Hepatocyte (in vitro differentiated cells): ENCODE data around the gene ABHD16A. TPM values are rescaled to one million over a fixed set of nuclear protein-coding genes. Genes with fewer than 3 reads are reported as not detected.

Source experiments
- DNase-seq: peaks from one replicate; pipeline ENCODE4 v3.0.0-alpha.2; 2016; ENCODE audit warnings: low spot score
- H2AFZ ChIP-seq: fragments of 200-600 bp; sonication (generic); 2 replicates; pipeline ENCODE4 v1.6.0; 2016; ENCODE audit warnings: antibody characterized with exemption, mild to moderate bottlenecking
- H3K27ac ChIP-seq: fragments of 200-600 bp; sonication (generic); 2 replicates; pipeline ENCODE4 v1.5.1; 2016; ENCODE audit warnings: mild to moderate bottlenecking
- H3K27me3 ChIP-seq: fragments of 200-600 bp; sonication (generic); 2 replicates; pipeline ENCODE4 v1.6.1; 2016
- H3K36me3 ChIP-seq: fragments of 200-600 bp; sonication (generic); replicated peaks from 2 replicates; pipeline ENCODE4 v1.5.1; 2016; ENCODE audit warnings: low read depth; ENCODE audit not compliant: insufficient read depth
- H3K4me1 ChIP-seq: fragments of 200-600 bp; sonication (generic); 2 replicates; pipeline ENCODE4 v1.5.1; 2016; ENCODE audit warnings: mild to moderate bottlenecking, moderate library complexity; ENCODE audit not compliant: insufficient read depth
- H3K4me2 ChIP-seq: fragments of 200-600 bp; sonication (generic); 2 replicates; pipeline ENCODE4 v1.6.0; 2016
- H3K4me3 ChIP-seq: fragments of 200-600 bp; sonication (generic); 2 replicates; pipeline ENCODE4 v1.5.1; 2016; ENCODE audit warnings: mild to moderate bottlenecking
- H3K79me2 ChIP-seq: fragments of 200-600 bp; sonication (generic); 2 replicates; pipeline ENCODE4 v1.6.0; 2017; ENCODE audit warnings: mild to moderate bottlenecking
- H3K9me2 ChIP-seq: fragments of 200-600 bp; sonication (generic); replicated peaks from 2 replicates; pipeline ENCODE4 v1.6.0; 2017; ENCODE audit warnings: mild to moderate bottlenecking; ENCODE audit not compliant: insufficient read depth
- H3K9me3 ChIP-seq: fragments of 200-600 bp; sonication (generic); 2 replicates; pipeline ENCODE4 v1.5.1; 2016; ENCODE audit warnings: low read depth, mild to moderate bottlenecking
- H4K20me1 ChIP-seq: fragments of 200-600 bp; sonication (generic); 2 replicates; pipeline ENCODE4 v1.6.0; 2016; ENCODE audit warnings: mild to moderate bottlenecking; ENCODE audit not compliant: insufficient read depth, poor library complexity, severe bottlenecking
- EZH2 ChIP-seq: fragments of 200-600 bp; sonication (generic); IDR thresholded peaks from 2 replicates; pipeline ENCODE4 v1.6.1; 2016; ENCODE audit warnings: antibody characterized with exemption, mild to moderate bottlenecking, borderline replicate concordance
- EZH2phosphoT487 ChIP-seq: fragments of 200-600 bp; sonication (generic); IDR thresholded peaks from one replicate; pipeline ENCODE4 v1.6.1; 2018; ENCODE audit warnings: antibody characterized with exemption, mild to moderate bottlenecking, low read depth, moderate library complexity; ENCODE audit not compliant: unreplicated experiment, severe bottlenecking
- WGBS: methylation state at CpG from one replicate; pipeline ENCODE4 v1.1.6; 2016; ENCODE audit warnings: low lambda C conversion rate; ENCODE audit errors: missing lambda C conversion rate; 5-methylcytosine and 5-hydroxymethylcytosine counted together
- polyA plus RNA-seq: library from polyadenylated mRNA; unstranded; fragments of >200 nt; fragmentation: Nextera tagmentation; extraction: Ambion mirVana; gene quantifications from 2 replicates; pipeline ENCODE4 v1.2.1, GENCODE V29; 2016
- total RNA-seq: library from RNA; depleted of rRNA; stranded (reverse); fragments of >200 nt; gene quantifications from 2 replicates; pipeline ENCODE4 v1.2.3, GENCODE V29; 2014
- TF ChIP-seq, protein P1 (sequence below): fragments of 200-600 bp; sonication (generic); IDR thresholded peaks from 2 replicates; pipeline ENCODE4 v1.5.1; 2016; ENCODE audit warnings: antibody characterized with exemption, mild to moderate bottlenecking; ENCODE audit not compliant: poor library complexity

ABHD16A gene
- total and polyA plus RNA-seq, 2 experiments from 2014 or later: 63.2 to 94.7 TPM

DNA sequence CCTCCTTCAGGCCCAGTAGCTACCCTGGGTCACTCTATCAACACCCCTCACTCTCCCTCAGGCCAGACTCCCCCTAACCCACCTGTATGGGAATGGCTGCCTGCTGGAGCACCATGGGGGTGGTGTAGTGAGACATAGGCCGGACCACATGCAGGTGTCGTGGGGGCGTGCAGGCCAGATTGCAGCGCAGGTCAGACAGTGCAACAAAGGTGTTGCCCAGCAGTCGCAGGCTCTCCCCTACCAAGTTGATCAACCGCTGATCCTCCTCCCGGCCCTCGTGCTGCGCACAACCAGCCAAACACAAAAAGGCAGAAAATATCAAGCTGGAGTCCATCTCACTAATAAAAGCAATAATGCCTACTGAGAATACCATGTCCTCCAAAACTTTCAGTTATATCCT lies 57.8 kb downstream of the ABHD16A start:
- H3K9me3 ChIP-seq: no peaks in the 10 kb centered on the region
- peaks cover 25% of the 10 kb centered on the region for H3K79me2 ChIP-seq
- no peak overlapping the region for H2AFZ ChIP-seq
- no peak for DNase-seq
- H3K27me3 ChIP-seq: no peaks in the 10 kb centered on the region
- no peaks in the 10 kb centered on the region for H4K20me1 ChIP-seq
- H3K4me3 ChIP-seq: no peak overlapping the region
- H3K36me3 ChIP-seq: no peaks in the 10 kb centered on the region
- no peak for TF ChIP-seq EZH2
- TF ChIP-seq, protein P1, sequence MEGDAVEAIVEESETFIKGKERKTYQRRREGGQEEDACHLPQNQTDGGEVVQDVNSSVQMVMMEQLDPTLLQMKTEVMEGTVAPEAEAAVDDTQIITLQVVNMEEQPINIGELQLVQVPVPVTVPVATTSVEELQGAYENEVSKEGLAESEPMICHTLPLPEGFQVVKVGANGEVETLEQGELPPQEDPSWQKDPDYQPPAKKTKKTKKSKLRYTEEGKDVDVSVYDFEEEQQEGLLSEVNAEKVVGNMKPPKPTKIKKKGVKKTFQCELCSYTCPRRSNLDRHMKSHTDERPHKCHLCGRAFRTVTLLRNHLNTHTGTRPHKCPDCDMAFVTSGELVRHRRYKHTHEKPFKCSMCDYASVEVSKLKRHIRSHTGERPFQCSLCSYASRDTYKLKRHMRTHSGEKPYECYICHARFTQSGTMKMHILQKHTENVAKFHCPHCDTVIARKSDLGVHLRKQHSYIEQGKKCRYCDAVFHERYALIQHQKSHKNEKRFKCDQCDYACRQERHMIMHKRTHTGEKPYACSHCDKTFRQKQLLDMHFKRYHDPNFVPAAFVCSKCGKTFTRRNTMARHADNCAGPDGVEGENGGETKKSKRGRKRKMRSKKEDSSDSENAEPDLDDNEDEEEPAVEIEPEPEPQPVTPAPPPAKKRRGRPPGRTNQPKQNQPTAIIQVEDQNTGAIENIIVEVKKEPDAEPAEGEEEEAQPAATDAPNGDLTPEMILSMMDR: no peak
- no peaks in the 10 kb centered on the region for H3K4me1 ChIP-seq
- H3K27ac ChIP-seq: no peak overlapping the region
- H3K4me2 ChIP-seq: no peak overlapping the region
- H3K9me2 ChIP-seq: no peaks in the 10 kb centered on the region
- 99% methylated on average over 9 of the region's 9 CpGs for WGBS

DNA sequence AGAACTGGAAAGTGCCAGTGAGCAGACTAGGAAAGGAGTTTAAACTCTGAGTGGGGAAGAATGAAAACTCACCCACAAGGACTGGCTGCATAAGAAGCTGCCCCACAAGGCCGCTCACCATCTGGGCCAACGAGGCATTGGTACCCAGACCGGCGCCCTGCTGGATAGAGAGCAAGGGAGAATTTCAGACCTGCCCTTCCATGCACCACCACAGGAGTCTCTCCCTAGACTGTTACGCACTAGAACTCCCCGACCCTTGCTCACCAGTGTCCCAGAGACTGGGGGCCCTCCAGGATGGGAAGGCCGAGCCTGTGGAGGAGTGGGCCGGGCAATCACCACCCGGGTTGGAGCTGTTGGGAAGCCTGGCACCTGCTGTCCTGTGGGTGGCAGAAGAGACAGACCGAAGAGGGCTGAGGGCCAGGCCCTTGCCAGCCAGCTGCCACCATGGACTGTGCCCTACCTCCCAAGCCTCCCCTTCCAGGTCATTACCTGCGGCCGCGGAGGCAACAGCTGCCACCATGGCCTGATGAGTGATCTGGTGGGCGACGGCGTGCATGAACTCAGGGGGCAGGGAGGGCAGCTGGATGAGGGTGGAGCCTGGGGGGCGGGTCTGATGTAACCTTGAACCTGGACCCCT lies 59.2 kb downstream of the ABHD16A start:
- no peak overlapping the region for H3K27ac ChIP-seq

DNA sequence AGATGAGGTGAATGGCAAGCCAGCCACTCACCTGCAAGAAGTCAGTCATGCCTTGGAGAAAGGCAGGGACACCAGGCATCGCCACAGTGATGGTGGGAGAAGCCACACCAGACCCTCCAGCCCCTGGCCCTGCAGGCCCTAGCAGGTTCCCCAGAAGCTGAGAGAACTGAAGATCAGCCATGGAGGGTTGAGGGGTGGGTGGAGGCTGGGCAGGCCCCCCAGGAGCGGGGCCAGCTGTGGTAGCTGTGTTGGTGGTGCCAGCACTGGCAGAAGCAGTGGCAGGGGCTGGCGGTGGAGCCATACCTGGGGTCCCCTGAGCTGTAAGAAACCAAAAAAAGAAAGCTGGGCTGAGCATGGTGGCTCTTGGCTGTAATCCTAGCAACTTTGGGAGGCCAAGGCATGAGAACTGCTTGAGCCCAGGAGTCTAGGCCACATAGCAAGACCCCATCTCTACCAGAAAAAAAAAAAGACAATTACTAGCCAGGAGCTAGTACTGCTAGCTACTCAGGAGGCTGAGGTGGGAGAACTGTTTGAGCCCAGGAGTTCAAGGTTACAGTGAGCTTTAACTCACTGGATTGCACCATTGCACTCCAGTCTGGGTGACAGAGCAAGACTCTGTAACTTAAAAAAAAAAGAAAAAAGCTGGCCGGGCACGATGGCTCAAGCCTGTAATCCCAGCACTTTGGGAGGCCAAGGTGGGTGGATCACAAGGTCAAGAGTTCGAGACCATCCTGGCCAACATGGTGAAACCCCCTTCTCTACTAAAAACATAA lies 60.1 kb downstream of the ABHD16A start:
- 94% methylated on average over 6 of the region's 6 CpGs for WGBS

More for the DNA sequence above, 59.2 kb downstream of the ABHD16A start:
- 96% methylated on average over 17 of the region's 17 CpGs for WGBS
- Histone ChIP-seq H3K9me2 (no peaks in the 10 kb centered on the region), H3K36me3 (no peaks in the 10 kb centered on the region), H3K4me3 (no peak overlapping the region), H4K20me1 (no peaks in the 10 kb centered on the region), H3K4me1 (no peaks in the 10 kb centered on the region), H2AFZ (no peak overlapping the region), H3K79me2 (peaks cover 11% of the 10 kb centered on the region), H3K4me2 (no peak overlapping the region), H3K9me3 (no peaks in the 10 kb centered on the region), H3K27me3 (no peaks in the 10 kb centered on the region)
- TF ChIP-seq EZH2: no peak
- TF ChIP-seq, protein P1: no peak
- no peak for TF ChIP-seq EZH2phosphoT487
- no peak for DNase-seq

More for the DNA sequence above, 60.1 kb downstream of the ABHD16A start:
- Histone ChIP-seq H3K79me2 (peaks cover 5% of the 10 kb centered on the region), H4K20me1 (no peaks in the 10 kb centered on the region), H3K4me3 (no peak overlapping the region), H3K4me2 (no peak overlapping the region), H3K9me3 (no peaks in the 10 kb centered on the region), H3K36me3 (no peaks in the 10 kb centered on the region), H2AFZ (no peak overlapping the region), H3K4me1 (no peaks in the 10 kb centered on the region), H3K9me2 (no peaks in the 10 kb centered on the region), H3K27ac (no peak overlapping the region), H3K27me3 (no peaks in the 10 kb centered on the region)
- TF ChIP-seq EZH2phosphoT487 (no peak), EZH2 (no peak)
- TF ChIP-seq, protein P1: no peak
- DNase-seq: no peak
